ENCODE results near the gene ACACB.

Gene ACACB

DNA sequence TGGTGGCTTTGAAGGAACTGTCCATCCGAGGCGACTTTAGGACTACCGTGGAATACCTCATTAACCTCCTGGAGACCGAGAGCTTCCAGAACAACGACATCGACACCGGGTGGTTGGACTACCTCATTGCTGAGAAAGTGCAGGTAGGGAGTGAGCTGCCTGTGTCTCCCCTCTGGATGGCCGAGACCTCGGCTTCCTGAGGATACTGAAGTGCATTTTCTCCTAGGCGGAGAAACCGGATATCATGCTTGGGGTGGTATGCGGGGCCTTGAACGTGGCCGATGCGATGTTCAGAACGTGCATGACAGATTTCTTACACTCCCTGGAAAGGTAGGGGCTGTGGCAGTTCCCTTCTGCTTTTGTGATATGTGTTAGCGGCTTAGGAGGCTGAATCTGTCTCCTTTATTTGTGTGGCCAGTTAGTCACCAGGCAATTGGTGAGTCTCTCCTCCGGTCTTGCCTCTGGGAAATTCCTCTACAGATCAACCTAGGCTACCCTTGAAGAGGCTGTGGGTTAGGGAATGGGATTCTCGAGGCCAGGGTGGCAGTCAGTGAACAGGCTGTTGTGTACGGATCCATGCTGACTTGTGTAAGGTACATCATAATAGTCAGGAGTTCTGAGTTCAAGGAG, 75.3 kb downstream of the ACACB start:
- H3K27me3 ChIP-seq (ENCODE audit: insufficient read depth, low read depth, severe bottlenecking): no peaks in the 10 kb centered on the region
- no peak for DNase-seq
- H3K27ac ChIP-seq: no peak overlapping the region
- 0 out of 2 replicates have a peak, but pooled peaks cover 2% of the 10 kb centered on the region for H3K36me3 ChIP-seq
- no peak overlapping the region for H3K4me3 ChIP-seq (ENCODE audit: low read depth, low read length)
- TF ChIP-seq, protein P1, sequence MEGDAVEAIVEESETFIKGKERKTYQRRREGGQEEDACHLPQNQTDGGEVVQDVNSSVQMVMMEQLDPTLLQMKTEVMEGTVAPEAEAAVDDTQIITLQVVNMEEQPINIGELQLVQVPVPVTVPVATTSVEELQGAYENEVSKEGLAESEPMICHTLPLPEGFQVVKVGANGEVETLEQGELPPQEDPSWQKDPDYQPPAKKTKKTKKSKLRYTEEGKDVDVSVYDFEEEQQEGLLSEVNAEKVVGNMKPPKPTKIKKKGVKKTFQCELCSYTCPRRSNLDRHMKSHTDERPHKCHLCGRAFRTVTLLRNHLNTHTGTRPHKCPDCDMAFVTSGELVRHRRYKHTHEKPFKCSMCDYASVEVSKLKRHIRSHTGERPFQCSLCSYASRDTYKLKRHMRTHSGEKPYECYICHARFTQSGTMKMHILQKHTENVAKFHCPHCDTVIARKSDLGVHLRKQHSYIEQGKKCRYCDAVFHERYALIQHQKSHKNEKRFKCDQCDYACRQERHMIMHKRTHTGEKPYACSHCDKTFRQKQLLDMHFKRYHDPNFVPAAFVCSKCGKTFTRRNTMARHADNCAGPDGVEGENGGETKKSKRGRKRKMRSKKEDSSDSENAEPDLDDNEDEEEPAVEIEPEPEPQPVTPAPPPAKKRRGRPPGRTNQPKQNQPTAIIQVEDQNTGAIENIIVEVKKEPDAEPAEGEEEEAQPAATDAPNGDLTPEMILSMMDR (IDR thresholded peaks at IDR 0.05; ENCODE audit: low read depth, low read length): no peak
- no peaks in the 10 kb centered on the region for H3K9me3 ChIP-seq (ENCODE audit: severe bottlenecking)

DNA sequence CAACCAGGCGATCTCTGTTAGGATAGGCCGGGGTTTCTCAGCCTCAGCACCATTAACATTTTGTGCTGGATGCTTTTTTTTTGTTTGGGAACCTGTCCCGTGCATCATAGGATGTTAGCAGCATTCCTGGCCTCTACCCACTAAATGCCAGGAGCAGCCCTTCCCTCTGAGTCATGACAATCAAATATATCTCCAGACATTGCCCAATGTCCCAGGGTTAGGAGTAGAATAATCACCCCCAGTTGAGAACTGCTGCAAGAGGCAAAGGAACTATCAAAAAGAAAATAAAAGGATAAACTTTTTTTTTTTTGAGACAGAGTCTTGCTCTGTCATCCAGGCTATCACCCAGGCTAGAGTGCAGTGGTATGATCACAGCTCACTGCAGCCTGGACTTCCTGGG, 76.0 kb downstream of the ACACB start:
- DNase-seq: no peak
- H3K9me3 ChIP-seq (ENCODE audit: severe bottlenecking): no peaks in the 10 kb centered on the region
- H3K27me3 ChIP-seq (ENCODE audit: insufficient read depth, low read depth, severe bottlenecking): no peaks in the 10 kb centered on the region
- TF ChIP-seq, protein P1 (IDR thresholded peaks at IDR 0.05; ENCODE audit: low read depth, low read length): no peak
- 0 out of 2 replicates have a peak, but pooled peaks cover 2% of the 10 kb centered on the region for H3K36me3 ChIP-seq
- H3K27ac ChIP-seq: no peak overlapping the region
- no peak overlapping the region for H3K4me3 ChIP-seq (ENCODE audit: low read depth, low read length)

DNA sequence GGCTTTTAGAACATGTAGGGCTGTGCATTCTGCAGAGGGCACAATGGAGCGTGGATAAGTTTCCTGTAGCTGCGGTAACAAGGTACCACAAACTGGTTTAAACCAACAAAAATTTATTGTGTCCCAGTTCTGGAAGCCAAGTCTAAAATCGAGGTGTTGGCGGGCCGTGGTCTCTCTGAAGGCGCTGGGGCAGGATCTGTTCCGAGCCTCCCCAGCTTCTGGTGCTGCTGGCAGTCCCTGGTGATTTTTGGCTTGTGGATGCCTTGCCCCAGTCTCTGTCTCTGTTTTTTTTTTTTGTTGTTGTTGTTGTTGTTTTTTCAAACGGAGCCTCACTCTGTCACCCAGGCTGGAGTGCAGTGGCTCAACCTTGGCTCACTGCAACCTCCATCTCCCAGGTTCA, 77.5 kb downstream of the ACACB start:
- Histone ChIP-seq H3K36me3 (0 out of 2 replicates have a peak, but pooled peaks cover 2% of the 10 kb centered on the region), H3K27ac (no peak overlapping the region), H3K27me3 (ENCODE audit: insufficient read depth, low read depth, severe bottlenecking) (no peaks in the 10 kb centered on the region), H3K9me3 (ENCODE audit: severe bottlenecking) (no peaks in the 10 kb centered on the region), H3K4me3 (ENCODE audit: low read depth, low read length) (no peak overlapping the region)
- TF ChIP-seq, protein P1 (IDR thresholded peaks at IDR 0.05; ENCODE audit: low read depth, low read length): no peak
- DNase-seq: no peak

DNA sequence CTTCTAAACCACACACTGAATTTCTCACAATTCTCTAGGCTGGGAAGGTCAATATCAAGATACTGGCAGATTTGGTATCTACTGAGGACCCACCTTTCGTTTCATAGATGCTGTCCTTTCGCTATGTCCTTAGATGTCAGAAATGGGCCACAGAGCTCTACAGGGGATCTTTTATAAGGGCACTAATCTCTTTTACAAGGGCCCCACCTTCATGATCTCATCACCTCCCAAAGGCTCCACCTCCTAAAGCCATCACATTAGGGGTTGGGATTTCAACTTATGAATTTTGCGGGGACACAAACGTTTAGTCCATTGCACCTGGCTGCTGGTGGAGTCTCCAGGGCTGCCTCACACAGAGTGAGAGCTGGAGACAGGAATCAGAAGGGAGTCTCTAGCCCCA, 79.9 kb downstream of the ACACB start:
- Histone ChIP-seq H3K27ac (no peak overlapping the region), H3K4me3 (ENCODE audit: low read depth, low read length) (no peak overlapping the region), H3K9me3 (ENCODE audit: severe bottlenecking) (no peaks in the 10 kb centered on the region), H3K36me3 (peaks cover 2% of the 10 kb centered on the region; the same call in 1 of the 2 replicates), H3K27me3 (ENCODE audit: insufficient read depth, low read depth, severe bottlenecking) (no peaks in the 10 kb centered on the region)
- no peak for DNase-seq
- TF ChIP-seq, protein P1 (IDR thresholded peaks at IDR 0.05; ENCODE audit: low read depth, low read length): no peak

DNA sequence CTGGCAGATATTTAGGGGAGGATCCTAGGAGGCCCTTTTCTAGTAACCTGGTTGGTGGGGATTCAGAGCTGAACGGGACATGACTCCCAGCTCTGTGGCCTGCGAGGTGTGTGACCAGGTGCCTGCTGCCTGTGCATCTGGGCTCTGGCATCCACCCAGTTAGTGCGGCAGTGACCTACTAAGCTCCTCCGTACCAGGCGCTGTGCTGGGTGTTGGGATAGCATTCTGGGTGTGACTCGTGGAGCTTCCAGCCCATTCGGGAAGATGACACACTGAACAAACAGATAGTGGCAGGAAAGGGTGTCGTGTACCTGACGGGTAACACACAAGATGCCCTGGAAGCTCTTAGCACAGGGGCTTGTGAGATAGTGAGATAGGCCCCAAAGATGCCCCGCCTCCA, 80.9 kb downstream of the ACACB start:
- TF ChIP-seq, protein P1 (IDR thresholded peaks at IDR 0.05; ENCODE audit: low read depth, low read length): no peak
- H3K36me3 ChIP-seq: peaks cover 2% of the 10 kb centered on the region; the same call in 1 of the 2 replicates
- no peak overlapping the region for H3K4me3 ChIP-seq (ENCODE audit: low read depth, low read length)
- no peaks in the 10 kb centered on the region for H3K9me3 ChIP-seq (ENCODE audit: severe bottlenecking)
- DNase-seq: no peak
- no peak overlapping the region for H3K27ac ChIP-seq
- no peaks in the 10 kb centered on the region for H3K27me3 ChIP-seq (ENCODE audit: insufficient read depth, low read depth, severe bottlenecking)

DNA sequence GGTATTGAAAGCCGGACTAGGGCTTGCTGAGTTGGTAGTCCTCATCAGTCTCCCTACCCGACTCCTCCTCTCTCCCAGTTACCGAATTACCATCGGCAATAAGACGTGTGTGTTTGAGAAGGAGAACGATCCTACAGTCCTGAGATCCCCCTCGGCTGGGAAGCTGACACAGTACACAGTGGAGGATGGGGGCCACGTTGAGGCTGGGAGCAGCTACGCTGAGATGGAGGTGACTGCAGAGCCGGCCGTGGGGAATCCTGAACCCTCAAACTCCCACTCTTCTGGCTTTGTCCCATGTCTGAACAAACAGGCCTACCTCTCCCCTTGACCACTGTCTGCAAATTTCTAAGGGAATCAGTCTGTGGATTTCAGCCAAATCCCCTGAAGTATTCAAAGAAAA, 82.9 kb downstream of the ACACB start:
- DNase-seq: no peak
- TF ChIP-seq, protein P1 (IDR thresholded peaks at IDR 0.05; ENCODE audit: low read depth, low read length): no peak
- H3K9me3 ChIP-seq (ENCODE audit: severe bottlenecking): no peaks in the 10 kb centered on the region

More for the DNA sequence above, 82.9 kb downstream of the ACACB start:
- no peak overlapping the region for H3K27ac ChIP-seq
- H3K27me3 ChIP-seq (ENCODE audit: insufficient read depth, low read depth, severe bottlenecking): no peaks in the 10 kb centered on the region
- H3K36me3 ChIP-seq: peaks cover 2% of the 10 kb centered on the region; the same call in 1 of the 2 replicates
- H3K4me3 ChIP-seq (ENCODE audit: low read depth, low read length): no peak overlapping the region

Measured in WERI-Rb-1 (cell line).